HCT116 (cell line): Measurements from ENCODE around the gene MED27. TPM values are rescaled to one million over a fixed set of nuclear protein-coding genes. Genes with fewer than 3 reads are reported as not detected.

Experiments used
- ATAC-seq: fragments of 200-7000 bp; cut with Tn5 transposase; 2 replicates; pipeline ENCODE4 v1.9.1; 2020; ENCODE audit warnings: mild to moderate bottlenecking, moderate library complexity
- BruUV-seq: library from RNA; stranded (reverse); fragments of 400-500 nt; replicated peaks from 2 replicates; lab custom pipeline; 2021; lab: Mats Ljungman, UMichigan
- CTCF ChIA-PET: fragments of 300-600 bp; sonication (Branson Sonifier 250); formaldehyde crosslinking; loops from one replicate; lab custom pipeline; 2021; ENCODE audit warnings: antibody characterized with exemption; lab: Charles Lee
- POLR2A ChIA-PET: fragments of 300-600, 350-600 bp; sonication (Branson Sonifier 250); formaldehyde crosslinking; loops from one replicate; lab custom pipeline; 2021; ENCODE audit warnings: antibody characterized with exemption; lab: Charles Lee
- RAD21 ChIA-PET, 2 experiments: fragments of 300-600 bp; sonication (Branson Sonifier 250); formaldehyde crosslinking; loops; one replicate each; lab custom pipeline; 2023; ENCODE audit warnings: low total read pairs in 2 of 2; ENCODE audit not compliant: uncharacterized antibody in 2 of 2, unreplicated experiment in 2 of 2, low non-redundant PET in 1 of 2; lab: Charles Lee
- DNase-seq: peaks from one replicate; pipeline ENCODE4 v3.0.0-alpha.2; 2010; ENCODE audit warnings: low read depth, low spot score
- H2AFZ ChIP-seq: fragments of 200-600 bp; shearing (Covaris generic), sonication (generic); 2 replicates; pipeline ENCODE4 v1.6.1; 2017; ENCODE audit warnings: low read depth, mixed run types, mixed read lengths, antibody characterized with exemption, low read length; ENCODE audit not compliant: poor library complexity, severe bottlenecking
- H3K27ac ChIP-seq: 2 replicates; pipeline ENCODE4 v1.5.1; 2012; ENCODE audit warnings: low read depth, low read length
- H3K27me3 ChIP-seq: fragments of 200-600 bp; sonication (generic); 2 replicates; pipeline ENCODE4 v1.6.1; 2016; ENCODE audit warnings: mixed run types, low read length, mixed read lengths; ENCODE audit not compliant: insufficient read depth
- H3K36me3 ChIP-seq, 2 experiments: fragments of 200-500 bp in 1 of 2; fragments of 200-600 bp in 1 of 2; sonication (Bioruptor generic) in 1 of 2; sonication (generic) in 1 of 2; 2 replicates each; pipeline versions ENCODE4 v1.5.1 to v1.6.1; 2014 to 2016; ENCODE audit warnings: low read length in 2 of 2, inconsistent platforms in 1 of 2, mixed read lengths in 1 of 2, mixed run types in 1 of 2; ENCODE audit not compliant: insufficient read depth in 2 of 2, control insufficient read depth in 1 of 2
- H3K4me1 ChIP-seq, 2 experiments: fragments of 200-600 bp in 1 of 2; sonication (generic) in 1 of 2; 2 replicates each; pipeline versions ENCODE4 v1.5.1 to v1.6.1; 2012 to 2017; ENCODE audit warnings: low read length in 2 of 2, inconsistent platforms in 1 of 2, mild to moderate bottlenecking in 1 of 2, mixed read lengths in 1 of 2, mixed run types in 1 of 2, moderate library complexity in 1 of 2; ENCODE audit not compliant: insufficient read depth in 2 of 2, control insufficient read depth in 1 of 2
- H3K4me2 ChIP-seq: fragments of 200-600 bp; sonication (generic); 2 replicates; pipeline ENCODE4 v1.6.1; 2017; ENCODE audit warnings: mixed run types, low read length, mixed read lengths
- H3K4me3 ChIP-seq, 2 experiments: fragments of 200-600 bp in 1 of 2; sonication (generic) in 1 of 2; replicated peaks in 1 of 2; 2 replicates each; pipeline ENCODE4 v1.5.1; 2011 to 2016; ENCODE audit warnings: low read length in 2 of 2, control low read depth in 1 of 2, low read depth in 1 of 2, mild to moderate bottlenecking in 1 of 2, mixed read lengths in 1 of 2, mixed run types in 1 of 2
- H3K79me2 ChIP-seq: fragments of 200-600 bp; sonication (generic); 2 replicates; pipeline ENCODE4 v1.6.1; 2017; ENCODE audit warnings: mild to moderate bottlenecking, mixed run types, low read length, moderate library complexity, mixed read lengths; ENCODE audit not compliant: insufficient read depth
- H3K9ac ChIP-seq: fragments of 200-600 bp; sonication (generic); 2 replicates; pipeline ENCODE4 v1.6.1; 2016; ENCODE audit warnings: low read length, mixed read lengths
- H3K9me2 ChIP-seq: fragments of 200-600 bp; sonication (generic), shearing (Covaris generic); 2 replicates; pipeline ENCODE4 v1.6.1; 2017; ENCODE audit warnings: mixed run types, mild to moderate bottlenecking, moderate library complexity; ENCODE audit not compliant: insufficient read depth
- H3K9me3 ChIP-seq, 2 experiments: fragments of 200-500 bp in 1 of 2; fragments of 200-600 bp in 1 of 2; sonication (Bioruptor generic) in 1 of 2; sonication (generic) in 1 of 2; 2 replicates each; pipeline ENCODE4 v1.6.1; 2014 to 2017; ENCODE audit warnings: low read length in 2 of 2, mixed read lengths in 2 of 2, inconsistent platforms in 1 of 2, low read depth in 1 of 2, mild to moderate bottlenecking in 1 of 2, mixed run types in 1 of 2, moderate library complexity in 1 of 2; ENCODE audit not compliant: control insufficient read depth in 1 of 2, insufficient read depth in 1 of 2
- H4K20me1 ChIP-seq: fragments of 200-600 bp; sonication (generic), shearing (Covaris generic); 2 replicates; pipeline ENCODE4 v1.6.1; 2017; ENCODE audit warnings: mixed run types, mild to moderate bottlenecking, moderate library complexity; ENCODE audit not compliant: insufficient read depth
- CBX3 ChIP-seq: IDR thresholded peaks from 2 replicates; pipeline ENCODE4 v1.6.1; 2012; ENCODE audit warnings: low read depth
- CTCF ChIP-seq, 3 experiments: fragments of 200-600 bp in 1 of 3; sonication (generic) in 1 of 3; IDR thresholded peaks in 2 of 3; conservative IDR thresholded peaks in 1 of 3; 2 replicates each; pipeline ENCODE4 v1.5.1; 2012 to 2017; ENCODE audit warnings: low read depth in 2 of 3, low read length in 2 of 3, antibody characterized with exemption in 1 of 3, borderline replicate concordance in 1 of 3, control low read depth in 1 of 3, mild to moderate bottlenecking in 1 of 3, mixed read lengths in 1 of 3, mixed run types in 1 of 3, moderate library complexity in 1 of 3; ENCODE audit not compliant: insufficient read depth in 1 of 3
- EGR1 ChIP-seq: IDR thresholded peaks from 2 replicates; pipeline ENCODE4 v1.6.1; 2012; ENCODE audit warnings: low read depth
- EZH2phosphoT487 ChIP-seq: fragments of 200-600 bp; IDR thresholded peaks from 2 replicates; pipeline ENCODE4 v1.6.1; 2018; ENCODE audit warnings: antibody characterized with exemption, borderline replicate concordance
- JUND ChIP-seq: IDR thresholded peaks from 2 replicates; pipeline ENCODE4 v1.6.1; 2012
- MAX ChIP-seq: IDR thresholded peaks from 2 replicates; pipeline ENCODE4 v1.6.1; 2012
- POLR2A ChIP-seq: IDR thresholded peaks from 2 replicates; pipeline ENCODE4 v1.7.0; 2011; ENCODE audit warnings: borderline replicate concordance; ENCODE audit not compliant: insufficient read depth, insufficient read length; ENCODE audit errors: extremely low read depth
- RAD21 ChIP-seq: IDR thresholded peaks from 2 replicates; pipeline ENCODE4 v1.6.1; 2012; ENCODE audit warnings: low read depth, mild to moderate bottlenecking
- REST ChIP-seq: IDR thresholded peaks from 2 replicates; pipeline ENCODE4 v1.6.1; 2012; ENCODE audit warnings: low read depth
- SIN3A ChIP-seq: IDR thresholded peaks from 2 replicates; pipeline ENCODE4 v1.6.1; 2012; ENCODE audit warnings: low read depth
- SP1 ChIP-seq: IDR thresholded peaks from 2 replicates; pipeline ENCODE4 v1.6.1; 2012; ENCODE audit warnings: low read depth
- SRF ChIP-seq: IDR thresholded peaks from 2 replicates; pipeline ENCODE4 v1.6.1; 2012; ENCODE audit warnings: low read depth
- TCF7L2 ChIP-seq: IDR thresholded peaks from 2 replicates; pipeline ENCODE4 v1.7.0; 2011; ENCODE audit warnings: borderline replicate concordance, inconsistent platforms; ENCODE audit not compliant: insufficient read depth, insufficient read length; ENCODE audit errors: extremely low read depth
- YY1 ChIP-seq: IDR thresholded peaks from 2 replicates; pipeline ENCODE4 v1.6.1; 2011; ENCODE audit warnings: low read length, low read depth, moderate library complexity, mild to moderate bottlenecking; ENCODE audit not compliant: insufficient replicate concordance; ENCODE audit errors: extremely low read depth
- ZBTB33 ChIP-seq: IDR thresholded peaks from 2 replicates; pipeline ENCODE4 v1.6.1; 2011; ENCODE audit warnings: mild to moderate bottlenecking, low read length, moderate library complexity; ENCODE audit not compliant: insufficient replicate concordance; ENCODE audit errors: extremely low read depth
- ZFX ChIP-seq: fragments of 450-650 bp; IDR thresholded peaks from 2 replicates; pipeline ENCODE4 v1.6.1; 2017
- ZNF274 ChIP-seq: fragments of 200-500 bp; sonication (Bioruptor generic); IDR thresholded peaks from 2 replicates; pipeline ENCODE4 v1.6.1; 2014; ENCODE audit warnings: mild to moderate bottlenecking, low read depth, low read length, inconsistent platforms
- intact Hi-C: fragments of 100-400 bp; cut with micrococcal nuclease; formaldehyde crosslinking; loops from 2 replicates; pipeline ENCODE4 v1.10.0; 2022
- total RNA-seq: library from RNA; stranded (reverse); gene quantifications from one replicate; pipeline ENCODE4 v1.2.1, GENCODE V29; 2021; ENCODE audit not compliant: unreplicated experiment
- TF ChIP-seq, protein P1 (sequence below): IDR thresholded peaks from 2 replicates; pipeline ENCODE4 v1.6.1; 2012

MED27 gene
- total RNA-seq, 1 experiment from 2014 or later = 26.9 TPM

- peaks cover 0 to 3% of the 10 kb centered on the region in 2 experiments; a peak in 1 of 4 replicates for H3K4me1 ChIP-seq
- H3K9me3 ChIP-seq = no peaks in the 10 kb centered on the region
- intact Hi-C loops = no loop called here
- POLR2A ChIA-PET = no interaction called here
- H3K9ac ChIP-seq = no peak overlapping the region
- CTCF ChIA-PET = no interaction called here
- no peak overlapping the region for H3K27ac ChIP-seq
- H3K4me2 ChIP-seq = no peak overlapping the region
- H3K9me2 ChIP-seq = no peaks in the 10 kb centered on the region
- no peak for DNase-seq
- H3K4me3 ChIP-seq = no peak overlapping the region
- no peak for TF ChIP-seq SIN3A
- no peak for TF ChIP-seq YY1
- TF ChIP-seq CTCF (IDR thresholded peaks at IDR 0.05 in 2 of 3, conservative IDR thresholded peaks at IDR 0.05 in 1 of 3; ENCODE audit: borderline replicate concordance in 1 of 3, insufficient read depth in 1 of 3, low read depth in 2 of 3, low read length in 2 of 3) = no peak
- no peak for TF ChIP-seq ZNF274
- TF ChIP-seq MAX = no peak
- no peak for TF ChIP-seq POLR2A
- no peak for TF ChIP-seq TCF7L2
- TF ChIP-seq REST = no peak
- no peak for TF ChIP-seq SP1
- no peak for TF ChIP-seq CBX3
- TF ChIP-seq JUND = no peak
- no peak for TF ChIP-seq SRF
- TF ChIP-seq ZFX = no peak
- TF ChIP-seq ZBTB33 = no peak
- TF ChIP-seq RAD21 = no peak
- no peak for TF ChIP-seq EZH2phosphoT487
- TF ChIP-seq EGR1 = no peak
- TF ChIP-seq, protein P1, sequence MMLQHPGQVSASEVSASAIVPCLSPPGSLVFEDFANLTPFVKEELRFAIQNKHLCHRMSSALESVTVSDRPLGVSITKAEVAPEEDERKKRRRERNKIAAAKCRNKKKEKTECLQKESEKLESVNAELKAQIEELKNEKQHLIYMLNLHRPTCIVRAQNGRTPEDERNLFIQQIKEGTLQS = no peak
- no peaks in the 10 kb centered on the region for H3K79me2 ChIP-seq
- RAD21 ChIA-PET = no interaction called here
- BruUV-seq = no TSS peak
- no peak for ATAC-seq
- H4K20me1 ChIP-seq = no peaks in the 10 kb centered on the region
- H3K27me3 ChIP-seq = no peaks in the 10 kb centered on the region
- H3K36me3 ChIP-seq = no peaks in the 10 kb centered on the region
- no peak overlapping the region for H2AFZ ChIP-seq
Measured at GRCh38 chr9:131886826-131887225, 192.8 kb downstream of the MED27 start.
